Neutrophil (primary cell): ENCODE results near the gene DHX40.
"Not testable (repeated sequence)": the region's sequence is repeated elsewhere in the genome, so short reads cannot be mapped to it uniquely, and the experiment has no call there.

ENCODE experiments used
- H3K27ac ChIP-seq: fragments of 200-600 bp; sonication (generic); 2 replicates; pipeline ENCODE4 v1.5.1; 2016; ENCODE audit warnings: mild to moderate bottlenecking, moderate library complexity
- H3K27me3 ChIP-seq: fragments of 200-600 bp; sonication (generic); 2 replicates; pipeline ENCODE4 v1.6.0; 2016; ENCODE audit warnings: mild to moderate bottlenecking
- H3K36me3 ChIP-seq: fragments of 200-600 bp; sonication (generic); 2 replicates; pipeline ENCODE4 v1.5.1; 2017
- H3K4me1 ChIP-seq, 2 experiments: fragments of 200-600 bp in 1 of 2; sonication (generic) in 1 of 2; 1 replicate in 1 of 2; 2 replicates in 1 of 2; pipeline versions ENCODE4 v1.5.1 to v1.6.1; 2013 to 2016; ENCODE audit warnings: low read depth in 1 of 2, low read length in 1 of 2, mild to moderate bottlenecking in 1 of 2, moderate library complexity in 1 of 2; ENCODE audit not compliant: control insufficient read depth in 1 of 2, insufficient read depth in 1 of 2
- H3K4me3 ChIP-seq, 2 experiments: fragments of 200-600 bp in 1 of 2; sonication (generic) in 1 of 2; 1 replicate in 1 of 2; 2 replicates in 1 of 2; pipeline ENCODE4 v1.5.1; 2013 to 2016; ENCODE audit warnings: low read depth in 1 of 2, low read length in 1 of 2, mild to moderate bottlenecking in 1 of 2, moderate library complexity in 1 of 2
- H3K9me3 ChIP-seq: fragments of 200-600 bp; sonication (generic); 2 replicates; pipeline ENCODE4 v1.5.1; 2016
- TF ChIP-seq, protein P1 (sequence below): fragments of 200-600 bp; sonication (generic); IDR thresholded peaks from 2 replicates; pipeline ENCODE4 v1.5.1; 2016; ENCODE audit warnings: antibody characterized with exemption

The DHX40 gene, protein sequence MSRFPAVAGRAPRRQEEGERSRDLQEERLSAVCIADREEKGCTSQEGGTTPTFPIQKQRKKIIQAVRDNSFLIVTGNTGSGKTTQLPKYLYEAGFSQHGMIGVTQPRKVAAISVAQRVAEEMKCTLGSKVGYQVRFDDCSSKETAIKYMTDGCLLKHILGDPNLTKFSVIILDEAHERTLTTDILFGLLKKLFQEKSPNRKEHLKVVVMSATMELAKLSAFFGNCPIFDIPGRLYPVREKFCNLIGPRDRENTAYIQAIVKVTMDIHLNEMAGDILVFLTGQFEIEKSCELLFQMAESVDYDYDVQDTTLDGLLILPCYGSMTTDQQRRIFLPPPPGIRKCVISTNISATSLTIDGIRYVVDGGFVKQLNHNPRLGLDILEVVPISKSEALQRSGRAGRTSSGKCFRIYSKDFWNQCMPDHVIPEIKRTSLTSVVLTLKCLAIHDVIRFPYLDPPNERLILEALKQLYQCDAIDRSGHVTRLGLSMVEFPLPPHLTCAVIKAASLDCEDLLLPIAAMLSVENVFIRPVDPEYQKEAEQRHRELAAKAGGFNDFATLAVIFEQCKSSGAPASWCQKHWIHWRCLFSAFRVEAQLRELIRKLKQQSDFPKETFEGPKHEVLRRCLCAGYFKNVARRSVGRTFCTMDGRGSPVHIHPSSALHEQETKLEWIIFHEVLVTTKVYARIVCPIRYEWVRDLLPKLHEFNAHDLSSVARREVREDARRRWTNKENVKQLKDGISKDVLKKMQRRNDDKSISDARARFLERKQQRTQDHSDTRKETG

DNA sequence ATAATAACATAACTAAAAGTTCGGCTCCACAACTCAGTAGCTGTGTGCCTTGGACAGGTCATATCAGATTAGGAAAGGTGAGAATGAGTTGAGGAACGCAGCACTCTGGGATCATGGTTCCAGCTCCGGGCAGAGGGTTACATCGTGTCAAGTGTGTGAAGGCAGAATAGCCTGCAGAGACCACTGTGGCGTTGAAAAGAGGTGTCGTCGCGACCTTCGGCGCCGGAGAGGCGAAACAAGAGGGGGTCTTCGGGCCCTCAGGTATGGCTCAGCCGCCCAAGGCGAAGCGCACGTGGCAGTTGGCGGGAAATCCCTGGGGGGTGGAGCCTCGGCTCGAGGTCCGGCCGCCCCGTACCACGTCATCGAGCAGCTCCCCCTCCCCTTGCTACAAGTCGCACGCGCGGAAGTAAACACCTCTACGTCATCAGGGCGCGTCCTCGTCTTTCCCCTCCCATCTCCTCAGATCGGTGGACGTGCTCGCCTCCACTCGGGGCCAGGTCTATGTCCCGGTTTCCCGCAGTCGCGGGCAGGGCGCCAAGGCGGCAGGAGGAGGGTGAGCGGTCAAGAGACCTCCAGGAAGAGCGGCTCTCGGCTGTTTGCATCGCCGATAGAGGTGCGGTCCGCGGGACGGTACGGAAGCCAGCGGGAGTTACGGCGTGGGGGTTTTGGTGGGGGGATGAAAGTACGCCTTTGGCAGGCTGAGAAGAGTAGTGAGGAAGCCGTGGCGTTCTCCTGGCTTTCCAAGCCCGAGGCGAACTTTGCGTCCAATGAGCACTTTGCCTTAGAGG, at the start of gene DHX40:
Gene DHX40, plus strand, starts transcription at position 440 of the 788 bp plus-strand sequence. Its CDS starts 62 bp downstream, at position 502.
- no peaks in the 10 kb centered on the region for H3K27me3 ChIP-seq
- H3K36me3 ChIP-seq: no peaks in the 10 kb centered on the region
- peak within 1 kb of the TSS; percentile 91 for H3K27ac ChIP-seq
- TF ChIP-seq, protein P1, sequence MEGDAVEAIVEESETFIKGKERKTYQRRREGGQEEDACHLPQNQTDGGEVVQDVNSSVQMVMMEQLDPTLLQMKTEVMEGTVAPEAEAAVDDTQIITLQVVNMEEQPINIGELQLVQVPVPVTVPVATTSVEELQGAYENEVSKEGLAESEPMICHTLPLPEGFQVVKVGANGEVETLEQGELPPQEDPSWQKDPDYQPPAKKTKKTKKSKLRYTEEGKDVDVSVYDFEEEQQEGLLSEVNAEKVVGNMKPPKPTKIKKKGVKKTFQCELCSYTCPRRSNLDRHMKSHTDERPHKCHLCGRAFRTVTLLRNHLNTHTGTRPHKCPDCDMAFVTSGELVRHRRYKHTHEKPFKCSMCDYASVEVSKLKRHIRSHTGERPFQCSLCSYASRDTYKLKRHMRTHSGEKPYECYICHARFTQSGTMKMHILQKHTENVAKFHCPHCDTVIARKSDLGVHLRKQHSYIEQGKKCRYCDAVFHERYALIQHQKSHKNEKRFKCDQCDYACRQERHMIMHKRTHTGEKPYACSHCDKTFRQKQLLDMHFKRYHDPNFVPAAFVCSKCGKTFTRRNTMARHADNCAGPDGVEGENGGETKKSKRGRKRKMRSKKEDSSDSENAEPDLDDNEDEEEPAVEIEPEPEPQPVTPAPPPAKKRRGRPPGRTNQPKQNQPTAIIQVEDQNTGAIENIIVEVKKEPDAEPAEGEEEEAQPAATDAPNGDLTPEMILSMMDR: peak; percentile 21
- no peaks in the 10 kb centered on the region for H3K9me3 ChIP-seq
- peaks cover 13 to 16% of the 10 kb centered on the region in 2 experiments for H3K4me1 ChIP-seq
- H3K4me3 ChIP-seq: peak within 1 kb of the TSS; percentile 93 to 99

DNA sequence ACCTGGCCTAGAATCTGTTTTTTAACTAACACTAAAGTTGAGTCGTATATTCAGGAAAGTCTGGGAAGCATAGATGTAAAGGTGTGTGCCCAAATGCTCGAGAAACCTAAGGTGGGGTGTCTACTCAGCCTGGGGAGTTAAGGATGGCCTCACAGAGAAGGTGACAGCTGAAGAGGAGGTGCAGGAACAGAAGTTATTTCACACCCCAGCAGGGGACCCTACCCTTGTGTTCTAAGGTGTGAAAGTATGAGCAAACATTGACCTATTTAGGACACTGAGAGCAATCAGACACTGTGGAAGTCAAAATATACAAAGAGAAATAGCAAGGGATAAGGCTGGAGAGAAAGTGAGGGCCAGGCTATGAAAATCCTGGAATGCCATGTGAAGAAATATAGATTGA, 49.0 kb upstream of the DHX40 start:
- no peaks in the 10 kb centered on the region for H3K27me3 ChIP-seq
- H3K4me1 ChIP-seq: peaks cover 0 to 2% of the 10 kb centered on the region in 2 experiments
- no peak overlapping the region for H3K27ac ChIP-seq
- H3K36me3 ChIP-seq: no peaks in the 10 kb centered on the region
- H3K9me3 ChIP-seq: no peaks in the 10 kb centered on the region
- TF ChIP-seq, protein P1: no peak
- H3K4me3 ChIP-seq: no peak overlapping the region

DNA sequence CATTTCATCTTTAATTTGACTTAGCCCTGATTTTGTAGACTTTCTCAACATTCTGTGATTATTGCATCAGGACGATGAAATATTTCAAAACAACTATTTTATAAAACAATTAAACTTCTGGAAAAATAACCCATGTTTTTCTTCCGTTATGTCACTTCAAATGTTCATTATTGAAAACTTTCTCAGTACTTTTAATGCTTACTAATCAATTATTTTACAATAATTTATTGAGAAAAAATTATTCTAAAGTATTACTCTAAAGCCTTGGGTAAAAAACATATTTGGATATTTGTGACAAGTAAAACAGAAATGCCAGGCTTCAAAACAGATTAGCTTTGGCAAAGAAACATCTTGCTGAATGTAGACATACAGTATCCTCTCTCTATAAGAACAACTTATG, 46.3 kb upstream of the DHX40 start:
- TF ChIP-seq, protein P1: no peak
- H3K27ac ChIP-seq: no peak overlapping the region
- no peaks in the 10 kb centered on the region for H3K36me3 ChIP-seq
- peaks cover 0 to 3% of the 10 kb centered on the region in 2 experiments for H3K4me1 ChIP-seq
- H3K4me3 ChIP-seq: no peak overlapping the region
- H3K27me3 ChIP-seq: no peaks in the 10 kb centered on the region
- H3K9me3 ChIP-seq: no peaks in the 10 kb centered on the region

DNA sequence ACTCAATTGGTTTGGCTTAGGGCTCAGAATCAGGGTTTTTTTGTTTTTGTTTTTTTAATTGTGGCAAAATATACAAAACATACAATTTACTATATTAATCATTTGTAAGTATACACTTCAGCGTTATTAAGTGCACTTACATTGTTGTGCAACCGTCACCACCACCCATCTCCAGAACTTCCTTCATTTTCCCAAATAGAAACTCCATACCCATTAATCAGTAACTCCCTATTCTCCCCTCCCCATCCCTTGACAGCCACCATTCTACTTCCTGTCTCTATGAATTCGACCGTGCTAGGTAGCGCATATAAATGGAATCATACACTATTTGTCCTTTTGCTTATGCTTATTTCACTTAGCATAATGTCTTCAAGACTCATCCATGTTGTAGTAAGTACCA, 45.2 kb upstream of the DHX40 start:
- no peaks in the 10 kb centered on the region for H3K27me3 ChIP-seq
- H3K27ac ChIP-seq: no peak overlapping the region
- TF ChIP-seq, protein P1: no peak
- H3K9me3 ChIP-seq: no peaks in the 10 kb centered on the region
- no peak overlapping the region for H3K4me3 ChIP-seq
- no peaks in the 10 kb centered on the region for H3K36me3 ChIP-seq
- H3K4me1 ChIP-seq: peaks cover 0 to 3% of the 10 kb centered on the region in 2 experiments

DNA sequence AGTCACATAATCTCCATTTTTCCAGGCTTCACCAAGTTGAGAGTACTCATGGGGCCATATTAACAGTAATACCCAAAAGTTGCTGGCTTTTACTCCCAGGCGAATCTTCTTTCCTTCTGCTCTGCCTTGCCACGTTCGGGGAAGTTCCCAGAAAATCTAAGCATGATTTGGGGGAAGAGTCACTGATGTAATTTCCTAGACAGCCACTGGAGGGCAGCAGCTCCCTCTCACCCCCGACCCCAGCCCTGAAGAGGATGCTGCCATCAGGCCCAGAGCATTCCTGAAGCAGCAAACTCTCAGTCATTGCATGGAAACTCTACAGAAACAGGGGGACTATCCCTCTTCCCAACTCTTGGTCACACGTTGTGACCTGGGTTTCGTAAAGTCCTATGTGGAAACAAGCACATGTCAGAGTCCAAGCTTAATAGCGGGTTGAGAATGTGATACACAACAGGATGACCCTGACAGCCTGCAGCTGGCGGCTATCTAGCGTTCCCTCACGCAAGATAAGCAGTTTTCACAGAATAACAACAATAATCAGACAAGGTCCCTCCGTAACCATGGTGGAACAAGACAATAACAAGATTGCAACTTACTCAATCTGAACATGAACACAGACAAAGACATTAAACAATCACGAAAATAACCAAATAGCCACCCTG, 43.8 kb upstream of the DHX40 start:
- TF ChIP-seq, protein P1: peak; percentile 90
- H3K4me1 ChIP-seq: peaks cover 0 to 3% of the 10 kb centered on the region in 2 experiments
- H3K36me3 ChIP-seq: no peaks in the 10 kb centered on the region
- H3K4me3 ChIP-seq: no peak overlapping the region
- no peak overlapping the region for H3K27ac ChIP-seq
- H3K9me3 ChIP-seq: no peaks in the 10 kb centered on the region
- no peaks in the 10 kb centered on the region for H3K27me3 ChIP-seq

DNA sequence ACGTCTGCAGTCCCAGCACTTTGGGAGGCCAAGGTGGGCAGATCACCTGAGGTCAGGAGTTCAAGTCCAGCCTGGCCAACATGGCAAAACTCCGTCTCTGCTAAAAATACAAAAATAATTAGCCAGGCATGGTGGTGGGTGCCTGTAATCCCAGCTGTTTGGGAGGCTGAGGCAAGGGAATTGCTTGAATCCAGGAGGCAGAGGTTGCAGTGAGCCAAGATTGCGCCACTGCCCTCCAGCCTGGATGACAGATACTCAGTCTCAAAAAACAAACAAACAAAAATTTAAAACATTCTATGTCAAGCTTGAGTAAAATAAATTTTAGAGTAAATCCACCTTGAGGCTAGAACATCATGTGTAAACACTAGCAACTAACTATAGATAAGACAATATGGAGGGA, 40.5 kb upstream of the DHX40 start:
- H3K27me3 ChIP-seq, H3K36me3 ChIP-seq, H3K9me3 ChIP-seq, H3K4me1 ChIP-seq, H3K27ac ChIP-seq, H3K4me3 ChIP-seq: not testable (repeated sequence)
